HCT116 (cell line): ENCODE results near the gene MTX2. TPM values are rescaled to one million over a fixed set of nuclear protein-coding genes. Genes with fewer than 3 reads are reported as not detected.

Experiments
- ATAC-seq: fragments of 200-7000 bp; cut with Tn5 transposase; 2 replicates; pipeline ENCODE4 v1.9.1; 2020; ENCODE audit warnings: mild to moderate bottlenecking, moderate library complexity
- BruUV-seq: library from RNA; stranded (reverse); fragments of 400-500 nt; replicated peaks from 2 replicates; lab custom pipeline; 2021; lab: Mats Ljungman, UMichigan
- CTCF ChIA-PET: fragments of 300-600 bp; sonication (Branson Sonifier 250); formaldehyde crosslinking; loops from one replicate; lab custom pipeline; 2021; ENCODE audit warnings: antibody characterized with exemption; lab: Charles Lee
- POLR2A ChIA-PET: fragments of 300-600, 350-600 bp; sonication (Branson Sonifier 250); formaldehyde crosslinking; loops from one replicate; lab custom pipeline; 2021; ENCODE audit warnings: antibody characterized with exemption; lab: Charles Lee
- RAD21 ChIA-PET, 2 experiments: fragments of 300-600 bp; sonication (Branson Sonifier 250); formaldehyde crosslinking; loops; one replicate each; lab custom pipeline; 2023; ENCODE audit warnings: low total read pairs in 2 of 2; ENCODE audit not compliant: uncharacterized antibody in 2 of 2, unreplicated experiment in 2 of 2, low non-redundant PET in 1 of 2; lab: Charles Lee
- DNase-seq: peaks from one replicate; pipeline ENCODE4 v3.0.0-alpha.2; 2010; ENCODE audit warnings: low read depth, low spot score
- H2AFZ ChIP-seq: fragments of 200-600 bp; shearing (Covaris generic), sonication (generic); 2 replicates; pipeline ENCODE4 v1.6.1; 2017; ENCODE audit warnings: low read depth, mixed run types, mixed read lengths, antibody characterized with exemption, low read length; ENCODE audit not compliant: poor library complexity, severe bottlenecking
- H3K27ac ChIP-seq: 2 replicates; pipeline ENCODE4 v1.5.1; 2012; ENCODE audit warnings: low read depth, low read length
- H3K27me3 ChIP-seq: fragments of 200-600 bp; sonication (generic); 2 replicates; pipeline ENCODE4 v1.6.1; 2016; ENCODE audit warnings: mixed run types, low read length, mixed read lengths; ENCODE audit not compliant: insufficient read depth
- H3K36me3 ChIP-seq, 2 experiments: fragments of 200-500 bp in 1 of 2; fragments of 200-600 bp in 1 of 2; sonication (Bioruptor generic) in 1 of 2; sonication (generic) in 1 of 2; 2 replicates each; pipeline versions ENCODE4 v1.5.1 to v1.6.1; 2014 to 2016; ENCODE audit warnings: low read length in 2 of 2, inconsistent platforms in 1 of 2, mixed read lengths in 1 of 2, mixed run types in 1 of 2; ENCODE audit not compliant: insufficient read depth in 2 of 2, control insufficient read depth in 1 of 2
- H3K4me1 ChIP-seq, 2 experiments: fragments of 200-600 bp in 1 of 2; sonication (generic) in 1 of 2; 2 replicates each; pipeline versions ENCODE4 v1.5.1 to v1.6.1; 2012 to 2017; ENCODE audit warnings: low read length in 2 of 2, inconsistent platforms in 1 of 2, mild to moderate bottlenecking in 1 of 2, mixed read lengths in 1 of 2, mixed run types in 1 of 2, moderate library complexity in 1 of 2; ENCODE audit not compliant: insufficient read depth in 2 of 2, control insufficient read depth in 1 of 2
- H3K4me2 ChIP-seq: fragments of 200-600 bp; sonication (generic); 2 replicates; pipeline ENCODE4 v1.6.1; 2017; ENCODE audit warnings: mixed run types, low read length, mixed read lengths
- H3K4me3 ChIP-seq, 2 experiments: fragments of 200-600 bp in 1 of 2; sonication (generic) in 1 of 2; replicated peaks in 1 of 2; 2 replicates each; pipeline ENCODE4 v1.5.1; 2011 to 2016; ENCODE audit warnings: low read length in 2 of 2, control low read depth in 1 of 2, low read depth in 1 of 2, mild to moderate bottlenecking in 1 of 2, mixed read lengths in 1 of 2, mixed run types in 1 of 2
- H3K79me2 ChIP-seq: fragments of 200-600 bp; sonication (generic); 2 replicates; pipeline ENCODE4 v1.6.1; 2017; ENCODE audit warnings: mild to moderate bottlenecking, mixed run types, low read length, moderate library complexity, mixed read lengths; ENCODE audit not compliant: insufficient read depth
- H3K9ac ChIP-seq: fragments of 200-600 bp; sonication (generic); 2 replicates; pipeline ENCODE4 v1.6.1; 2016; ENCODE audit warnings: low read length, mixed read lengths
- H3K9me2 ChIP-seq: fragments of 200-600 bp; sonication (generic), shearing (Covaris generic); 2 replicates; pipeline ENCODE4 v1.6.1; 2017; ENCODE audit warnings: mixed run types, mild to moderate bottlenecking, moderate library complexity; ENCODE audit not compliant: insufficient read depth
- H3K9me3 ChIP-seq, 2 experiments: fragments of 200-500 bp in 1 of 2; fragments of 200-600 bp in 1 of 2; sonication (Bioruptor generic) in 1 of 2; sonication (generic) in 1 of 2; 2 replicates each; pipeline ENCODE4 v1.6.1; 2014 to 2017; ENCODE audit warnings: low read length in 2 of 2, mixed read lengths in 2 of 2, inconsistent platforms in 1 of 2, low read depth in 1 of 2, mild to moderate bottlenecking in 1 of 2, mixed run types in 1 of 2, moderate library complexity in 1 of 2; ENCODE audit not compliant: control insufficient read depth in 1 of 2, insufficient read depth in 1 of 2
- H4K20me1 ChIP-seq: fragments of 200-600 bp; sonication (generic), shearing (Covaris generic); 2 replicates; pipeline ENCODE4 v1.6.1; 2017; ENCODE audit warnings: mixed run types, mild to moderate bottlenecking, moderate library complexity; ENCODE audit not compliant: insufficient read depth
- CBX3 ChIP-seq: IDR thresholded peaks from 2 replicates; pipeline ENCODE4 v1.6.1; 2012; ENCODE audit warnings: low read depth
- CEBPB ChIP-seq: IDR thresholded peaks from 2 replicates; pipeline ENCODE4 v1.6.1; 2012; ENCODE audit warnings: low read depth
- EGR1 ChIP-seq: IDR thresholded peaks from 2 replicates; pipeline ENCODE4 v1.6.1; 2012; ENCODE audit warnings: low read depth
- ELF1 ChIP-seq: IDR thresholded peaks from 2 replicates; pipeline ENCODE4 v1.6.1; 2012; ENCODE audit warnings: low read depth, borderline replicate concordance
- EZH2 ChIP-seq: fragments of 200-600 bp; sonication (generic); IDR thresholded peaks from 2 replicates; pipeline ENCODE4 v1.6.1; 2017; ENCODE audit warnings: antibody characterized with exemption, mixed run types
- POLR2A ChIP-seq: IDR thresholded peaks from 2 replicates; pipeline ENCODE4 v1.7.0; 2011; ENCODE audit warnings: borderline replicate concordance; ENCODE audit not compliant: insufficient read depth, insufficient read length; ENCODE audit errors: extremely low read depth
- RAD21 ChIP-seq: IDR thresholded peaks from 2 replicates; pipeline ENCODE4 v1.6.1; 2012; ENCODE audit warnings: low read depth, mild to moderate bottlenecking
- SIN3A ChIP-seq: IDR thresholded peaks from 2 replicates; pipeline ENCODE4 v1.6.1; 2012; ENCODE audit warnings: low read depth
- intact Hi-C: fragments of 100-400 bp; cut with micrococcal nuclease; formaldehyde crosslinking; loops from 2 replicates; pipeline ENCODE4 v1.10.0; 2022
- total RNA-seq: library from RNA; stranded (reverse); gene quantifications from one replicate; pipeline ENCODE4 v1.2.1, GENCODE V29; 2021; ENCODE audit not compliant: unreplicated experiment
- TF ChIP-seq, protein P1 (sequence below): IDR thresholded peaks from 2 replicates; pipeline ENCODE4 v1.6.1; 2012; ENCODE audit warnings: low read depth

Gene MTX2
- total RNA-seq, 1 experiment from 2014 or later: 38.9 TPM

DNA sequence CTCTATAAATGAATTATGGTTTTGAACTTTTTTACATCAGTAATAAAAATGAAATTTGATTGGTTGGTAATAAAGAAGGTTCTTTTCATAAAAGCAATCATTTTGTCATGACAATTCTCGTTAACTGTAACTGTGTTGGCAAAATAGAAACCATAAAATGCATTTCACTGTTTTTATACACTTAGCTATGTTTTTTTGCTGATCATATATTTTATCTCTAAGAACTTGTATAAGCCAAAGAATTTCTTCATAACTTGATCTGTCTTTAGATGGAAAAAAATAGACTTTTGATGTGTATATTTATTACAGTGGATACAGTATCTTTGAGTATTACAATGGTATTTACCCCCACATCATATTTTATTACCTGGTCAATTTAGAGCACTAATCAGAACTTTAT lies 9.7 kb downstream of the MTX2 start:
- BruUV-seq: no TSS peak
- intact Hi-C loops: no loop called here
- H3K4me1 ChIP-seq: peaks cover 0 to 4% of the 10 kb centered on the region in 2 experiments; a peak in 1 of 4 replicates
- no peak overlapping the region for H3K4me2 ChIP-seq
- TF ChIP-seq ELF1 (no peak), EZH2 (no peak), EGR1 (no peak), RAD21 (no peak), CBX3 (no peak), SIN3A (no peak), CEBPB (no peak), POLR2A (no peak)
- TF ChIP-seq, protein P1, sequence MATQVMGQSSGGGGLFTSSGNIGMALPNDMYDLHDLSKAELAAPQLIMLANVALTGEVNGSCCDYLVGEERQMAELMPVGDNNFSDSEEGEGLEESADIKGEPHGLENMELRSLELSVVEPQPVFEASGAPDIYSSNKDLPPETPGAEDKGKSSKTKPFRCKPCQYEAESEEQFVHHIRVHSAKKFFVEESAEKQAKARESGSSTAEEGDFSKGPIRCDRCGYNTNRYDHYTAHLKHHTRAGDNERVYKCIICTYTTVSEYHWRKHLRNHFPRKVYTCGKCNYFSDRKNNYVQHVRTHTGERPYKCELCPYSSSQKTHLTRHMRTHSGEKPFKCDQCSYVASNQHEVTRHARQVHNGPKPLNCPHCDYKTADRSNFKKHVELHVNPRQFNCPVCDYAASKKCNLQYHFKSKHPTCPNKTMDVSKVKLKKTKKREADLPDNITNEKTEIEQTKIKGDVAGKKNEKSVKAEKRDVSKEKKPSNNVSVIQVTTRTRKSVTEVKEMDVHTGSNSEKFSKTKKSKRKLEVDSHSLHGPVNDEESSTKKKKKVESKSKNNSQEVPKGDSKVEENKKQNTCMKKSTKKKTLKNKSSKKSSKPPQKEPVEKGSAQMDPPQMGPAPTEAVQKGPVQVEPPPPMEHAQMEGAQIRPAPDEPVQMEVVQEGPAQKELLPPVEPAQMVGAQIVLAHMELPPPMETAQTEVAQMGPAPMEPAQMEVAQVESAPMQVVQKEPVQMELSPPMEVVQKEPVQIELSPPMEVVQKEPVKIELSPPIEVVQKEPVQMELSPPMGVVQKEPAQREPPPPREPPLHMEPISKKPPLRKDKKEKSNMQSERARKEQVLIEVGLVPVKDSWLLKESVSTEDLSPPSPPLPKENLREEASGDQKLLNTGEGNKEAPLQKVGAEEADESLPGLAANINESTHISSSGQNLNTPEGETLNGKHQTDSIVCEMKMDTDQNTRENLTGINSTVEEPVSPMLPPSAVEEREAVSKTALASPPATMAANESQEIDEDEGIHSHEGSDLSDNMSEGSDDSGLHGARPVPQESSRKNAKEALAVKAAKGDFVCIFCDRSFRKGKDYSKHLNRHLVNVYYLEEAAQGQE: no peak
- TF ChIP-seq, all 23 proteins: peak for 0
- DNase-seq: no peak
- Histone ChIP-seq H3K79me2 (peaks cover 94% of the 10 kb centered on the region), H3K27ac (no peak overlapping the region), H3K4me3 (no peak overlapping the region), H3K36me3 (no peaks in the 10 kb centered on the region), H4K20me1 (no peaks in the 10 kb centered on the region), H2AFZ (no peak overlapping the region), H3K9ac (no peak overlapping the region), H3K27me3 (no peaks in the 10 kb centered on the region), H3K9me2 (no peaks in the 10 kb centered on the region), H3K9me3 (no peaks in the 10 kb centered on the region)
- ChIA-PET CTCF (interaction anchor here (1.9 kb wide), 1 partner anchor 176 kb away, joined by 5 read pairs; no protein-coding TSS in a partner anchor), RAD21 (no interaction called here), POLR2A (no interaction called here)
- no peak for ATAC-seq
